ENCODE data around the gene SRC.

Gene SRC

DNA sequence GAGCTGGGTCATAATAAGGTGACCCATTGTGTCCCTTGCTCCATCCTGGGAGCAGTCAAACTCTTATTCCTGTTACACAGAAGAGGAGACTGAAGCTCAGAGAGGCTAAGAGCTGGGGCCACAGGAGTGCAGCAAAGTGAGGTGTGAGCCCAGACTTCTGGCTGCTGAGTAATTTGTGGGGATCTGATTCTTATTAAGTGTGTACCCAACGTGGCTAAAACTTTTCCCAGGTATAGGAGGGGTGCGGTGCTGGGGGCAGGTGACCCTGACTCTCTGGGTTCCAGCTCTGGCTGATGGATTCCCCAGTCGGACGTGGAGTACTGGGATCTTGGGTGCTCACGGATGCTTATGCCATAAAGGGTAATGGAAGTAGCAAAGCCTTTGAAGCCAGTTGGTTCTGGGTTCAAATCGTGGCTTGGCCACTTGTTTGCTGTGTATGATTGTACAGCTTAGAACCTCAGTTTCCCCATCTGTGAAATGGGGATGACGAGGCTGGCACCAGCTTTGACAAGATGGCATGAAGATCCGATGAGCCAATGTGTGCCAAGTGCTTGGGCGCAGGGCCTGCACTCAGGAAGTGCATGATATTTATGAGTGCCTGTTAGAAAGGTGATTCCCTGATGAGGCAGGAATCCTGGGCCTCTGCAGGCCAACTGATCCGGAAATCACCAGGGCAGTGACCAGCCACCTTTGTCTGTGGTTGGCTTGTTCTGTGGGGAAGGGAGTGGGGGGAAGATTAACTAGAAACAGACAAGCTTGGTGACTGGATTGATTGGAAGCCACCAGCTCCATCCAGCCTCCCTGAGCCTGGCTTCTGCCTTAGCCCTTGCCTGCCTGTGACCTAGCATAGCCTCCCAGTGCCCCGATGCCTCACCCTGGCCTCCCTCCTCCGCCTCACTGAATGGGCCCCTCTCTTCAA, 6.0 kb downstream of the SRC start:
- no peak for DNase-seq

GRCh38 chr20:37352608-37352980, 6.7 kb downstream of the SRC start:
- no peak for DNase-seq

DNA sequence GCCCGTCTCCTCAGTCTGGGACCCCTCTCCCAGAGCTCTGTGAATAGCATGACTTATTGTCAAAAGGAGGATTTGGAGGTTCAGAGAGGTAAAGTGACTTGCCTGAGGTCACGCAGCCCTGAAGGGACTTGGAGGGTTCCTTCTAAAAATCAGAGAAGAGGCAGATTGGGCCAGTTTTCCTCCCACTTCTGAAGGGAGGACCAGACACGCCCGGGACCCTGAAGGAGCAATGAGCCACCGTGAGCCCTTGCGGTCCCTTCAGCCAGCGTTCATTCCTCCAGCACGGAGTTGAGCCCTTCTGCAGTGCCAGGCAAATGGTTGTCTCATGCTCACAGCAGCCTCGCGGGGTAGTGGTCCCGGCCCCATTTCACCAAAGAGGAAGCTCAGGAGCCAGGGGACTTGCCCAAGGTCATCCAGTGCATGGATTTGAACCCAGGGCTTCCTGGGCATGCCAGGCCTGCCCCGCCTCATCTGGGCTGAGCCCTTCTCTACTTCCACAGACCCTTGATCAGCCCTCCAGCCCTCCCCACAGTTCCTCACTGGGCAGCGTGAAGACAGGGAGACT, 7.4 kb downstream of the SRC start:
- no peak for DNase-seq

- no peak for DNase-seq
These were observed 8.6 kb downstream of the SRC start for GRCh38 chr20:37354210-37355195.

GRCh38 chr20:37355252-37356180, 9.6 kb downstream of the SRC start:
- DNase-seq, result no peak

DNA sequence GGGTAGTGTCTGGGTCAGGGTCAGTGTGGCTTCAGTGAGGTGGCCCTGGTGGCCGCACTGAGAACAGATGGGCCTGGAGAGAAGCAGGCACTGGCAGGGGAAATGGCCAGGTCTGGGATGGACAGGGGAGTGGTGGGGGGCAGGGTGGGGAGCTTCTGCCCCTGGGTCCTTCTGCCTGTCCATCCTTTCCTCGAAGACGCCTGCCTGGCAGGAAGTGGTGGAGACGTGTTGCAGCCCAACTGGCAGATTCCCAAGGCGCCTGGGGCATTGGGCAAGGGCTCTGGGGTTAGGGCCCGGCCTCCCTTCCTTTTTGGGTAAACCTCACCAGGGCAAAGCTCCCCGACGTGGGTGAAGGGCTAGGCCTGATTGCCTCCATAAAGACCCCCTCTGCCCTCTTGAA, 10.4 kb downstream of the SRC start:
- DNase-seq, result no peak

DNA sequence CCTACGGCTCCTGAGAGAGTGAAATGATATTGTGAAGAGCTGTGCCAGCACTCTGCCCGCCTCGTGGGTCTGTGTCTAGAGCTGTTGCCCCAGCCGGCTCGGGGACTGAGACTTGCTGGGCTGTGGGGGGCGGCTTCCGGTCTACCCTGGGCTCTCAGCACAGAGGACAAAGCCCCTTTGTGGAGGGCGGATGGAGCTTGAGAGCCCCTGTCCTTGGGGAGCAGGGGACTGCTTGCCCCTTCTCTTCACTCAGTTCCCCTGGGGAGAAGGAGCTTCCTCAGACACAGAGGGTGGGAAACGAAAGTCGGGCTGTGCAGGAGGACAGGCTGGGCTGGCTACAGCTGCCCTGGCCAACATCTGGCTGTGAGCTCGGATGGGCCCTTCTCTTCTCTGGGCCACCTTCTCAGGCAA, 11.0 kb downstream of the SRC start:
- no peak for DNase-seq

DNA sequence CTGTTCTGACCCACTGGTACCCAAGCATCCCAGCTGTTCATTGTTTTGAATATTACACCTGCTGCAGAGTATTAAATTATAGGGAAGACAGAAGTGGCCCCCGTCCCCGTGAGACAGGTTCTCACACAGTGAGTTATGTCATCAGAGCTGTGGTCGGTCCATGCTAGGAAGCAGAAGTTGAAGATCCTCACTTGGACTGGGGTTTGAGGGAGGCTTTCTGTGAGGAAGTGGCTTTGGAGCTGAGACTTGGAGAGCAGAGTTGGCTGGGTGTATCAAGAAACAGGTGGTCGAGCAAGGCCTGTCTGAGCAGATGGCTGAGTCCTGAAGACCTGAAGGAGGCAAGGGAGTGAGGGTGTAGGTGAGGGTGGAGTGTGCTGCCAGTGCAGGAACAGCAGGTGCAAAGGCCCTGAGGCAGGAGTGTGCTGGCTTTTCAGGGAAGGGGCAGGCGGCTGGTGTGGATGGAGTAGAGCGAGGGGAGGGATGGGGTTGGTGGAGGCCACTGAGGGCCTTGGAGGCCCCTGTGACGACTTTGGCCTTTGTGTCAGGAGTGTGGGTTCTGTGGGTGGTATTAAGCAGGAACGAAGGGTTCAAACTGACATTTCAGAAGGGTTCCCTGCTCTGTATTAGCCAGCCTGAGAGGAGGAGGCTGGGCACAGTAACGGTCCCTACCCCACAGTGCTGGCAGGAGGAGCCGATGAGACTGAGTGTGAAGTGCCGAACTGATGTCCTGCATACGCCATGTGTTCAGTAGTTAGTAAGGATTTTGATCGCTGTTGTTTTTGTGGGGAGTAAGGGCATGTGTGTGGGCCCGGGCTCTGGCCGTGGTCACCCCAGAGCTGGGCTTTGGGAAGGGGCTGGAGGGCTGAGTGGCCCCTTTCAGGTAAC, 11.8 kb downstream of the SRC start:
- no peak for DNase-seq

DNA sequence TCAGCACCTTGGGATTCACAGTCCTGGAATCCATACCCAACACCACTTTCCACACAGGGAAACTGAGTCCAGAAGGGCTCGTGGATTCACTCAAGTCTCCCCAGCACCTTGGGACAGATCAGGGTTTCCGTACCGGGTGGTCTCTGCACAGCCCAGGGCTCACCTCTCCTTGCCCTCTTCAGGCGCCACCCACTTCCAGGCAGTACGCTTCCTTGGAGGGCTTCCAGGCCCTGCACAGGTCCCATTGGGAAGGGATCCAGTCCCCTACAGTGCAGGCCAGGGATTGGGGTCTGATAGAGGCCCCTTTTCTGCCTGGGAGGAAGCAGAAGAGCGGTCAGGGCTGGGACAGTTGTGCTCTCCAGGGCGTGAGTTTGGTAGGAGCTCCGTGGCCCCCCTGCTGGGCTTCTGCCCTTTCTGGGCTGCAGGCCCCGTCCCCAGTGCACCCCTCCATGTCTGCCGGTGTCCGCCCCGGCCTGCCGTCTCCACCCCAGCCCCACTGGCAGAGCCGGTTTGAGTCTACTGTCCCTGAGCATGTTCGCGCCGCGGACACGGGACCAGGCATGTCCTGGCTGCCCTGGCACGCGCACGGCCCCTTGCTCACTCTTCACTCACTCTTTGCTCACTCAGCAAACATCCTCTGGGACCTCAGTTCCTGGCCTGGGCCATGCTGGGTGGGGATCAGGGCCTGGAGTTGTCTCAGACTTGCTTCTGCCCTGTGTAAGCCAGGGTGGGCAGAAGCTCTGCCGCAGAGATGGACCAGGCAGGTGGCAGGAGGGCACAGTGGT, 12.6 kb downstream of the SRC start:
- DNase-seq, result no peak

- no peak for DNase-seq
These were observed 13.4 kb downstream of the SRC start for GRCh38 chr20:37359331-37359730.

DNA sequence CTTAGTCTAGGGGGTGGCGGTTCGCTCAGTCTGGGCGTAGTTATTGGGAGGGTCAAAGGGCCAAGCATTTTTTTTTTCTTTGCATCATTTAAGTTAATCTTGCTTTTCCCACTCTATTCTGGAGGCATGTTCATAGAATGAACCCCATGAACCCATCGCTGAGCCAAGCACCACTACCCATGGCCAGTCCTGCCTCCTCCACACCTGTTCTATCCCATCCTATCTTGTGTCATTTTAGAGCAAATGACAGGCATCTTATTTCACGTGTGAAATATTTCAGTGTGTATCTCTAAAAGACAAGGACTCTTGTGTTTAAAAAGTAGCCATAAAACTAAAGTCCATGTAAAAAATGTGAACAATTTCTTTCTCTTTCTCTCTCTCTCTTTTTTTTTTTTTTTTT, 13.9 kb downstream of the SRC start:
- no peak for DNase-seq

DNA sequence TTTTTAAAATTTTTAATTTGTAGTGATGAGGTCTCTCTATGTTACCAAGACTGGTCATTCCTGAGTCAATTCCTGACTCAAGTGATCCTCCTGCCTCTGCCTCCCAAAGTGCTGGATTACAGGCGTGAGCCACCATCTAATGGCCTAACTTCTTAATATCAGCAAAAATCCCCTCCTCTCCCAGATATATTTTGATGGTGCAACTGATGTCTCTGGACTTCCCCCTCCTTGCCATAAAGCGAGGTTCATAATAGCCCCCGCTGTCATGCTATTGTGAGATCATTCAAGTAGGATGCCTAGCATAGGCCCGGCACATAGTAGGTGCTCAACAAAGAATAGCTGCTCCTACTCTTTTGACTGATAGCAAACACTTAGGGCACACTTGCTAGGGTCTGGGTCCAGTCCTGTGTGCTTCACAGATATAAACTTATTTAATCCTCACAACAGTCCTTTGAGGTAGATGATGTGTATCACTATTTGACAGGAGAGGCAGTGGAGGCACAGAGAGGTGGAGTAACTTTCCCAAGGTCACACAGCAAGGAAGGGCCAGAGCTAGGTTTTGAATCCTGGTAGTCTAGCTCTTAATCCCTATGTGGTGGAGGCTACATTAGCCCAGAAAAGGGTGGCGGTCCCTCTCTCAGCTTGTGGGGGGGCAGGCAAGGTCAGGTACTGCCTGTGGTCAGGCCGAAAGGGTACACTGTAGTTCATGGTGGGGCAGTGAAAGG, 14.6 kb downstream of the SRC start:
- no peak for DNase-seq

GRCh38 chr20:37361336-37361735, 15.4 kb downstream of the SRC start:
- no peak for DNase-seq

DNA sequence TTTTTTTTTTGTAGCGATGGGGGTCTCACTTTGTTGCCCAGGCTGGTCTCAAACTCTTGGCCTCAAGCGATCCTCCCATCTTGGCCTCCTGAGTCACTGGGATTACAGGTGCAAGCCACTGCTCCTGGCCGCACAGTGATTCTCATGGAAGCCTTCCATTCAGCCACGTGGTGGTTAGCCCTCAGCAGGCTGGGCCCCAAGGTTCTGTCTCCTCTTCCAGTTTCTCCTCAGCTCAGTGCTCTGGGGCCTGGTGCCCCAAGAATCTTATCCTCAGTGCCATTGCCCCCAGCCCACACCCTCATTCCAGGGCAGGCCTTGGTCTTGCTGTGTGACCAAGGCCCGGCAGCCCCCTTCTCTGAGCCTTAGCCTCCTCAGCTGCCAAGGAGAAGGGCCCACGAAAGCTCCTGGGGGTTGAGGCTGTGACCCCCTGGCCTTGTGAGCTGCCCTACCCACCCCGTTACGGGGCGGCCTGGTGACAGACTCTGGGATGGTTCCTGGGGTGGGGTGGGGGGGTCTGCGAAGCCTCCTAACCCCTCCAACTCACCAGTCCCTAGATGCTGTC, 16.4 kb downstream of the SRC start:
- no peak for DNase-seq

GRCh38 chr20:37362821-37363220, 16.9 kb downstream of the SRC start:
- DNase-seq, result no peak

DNA sequence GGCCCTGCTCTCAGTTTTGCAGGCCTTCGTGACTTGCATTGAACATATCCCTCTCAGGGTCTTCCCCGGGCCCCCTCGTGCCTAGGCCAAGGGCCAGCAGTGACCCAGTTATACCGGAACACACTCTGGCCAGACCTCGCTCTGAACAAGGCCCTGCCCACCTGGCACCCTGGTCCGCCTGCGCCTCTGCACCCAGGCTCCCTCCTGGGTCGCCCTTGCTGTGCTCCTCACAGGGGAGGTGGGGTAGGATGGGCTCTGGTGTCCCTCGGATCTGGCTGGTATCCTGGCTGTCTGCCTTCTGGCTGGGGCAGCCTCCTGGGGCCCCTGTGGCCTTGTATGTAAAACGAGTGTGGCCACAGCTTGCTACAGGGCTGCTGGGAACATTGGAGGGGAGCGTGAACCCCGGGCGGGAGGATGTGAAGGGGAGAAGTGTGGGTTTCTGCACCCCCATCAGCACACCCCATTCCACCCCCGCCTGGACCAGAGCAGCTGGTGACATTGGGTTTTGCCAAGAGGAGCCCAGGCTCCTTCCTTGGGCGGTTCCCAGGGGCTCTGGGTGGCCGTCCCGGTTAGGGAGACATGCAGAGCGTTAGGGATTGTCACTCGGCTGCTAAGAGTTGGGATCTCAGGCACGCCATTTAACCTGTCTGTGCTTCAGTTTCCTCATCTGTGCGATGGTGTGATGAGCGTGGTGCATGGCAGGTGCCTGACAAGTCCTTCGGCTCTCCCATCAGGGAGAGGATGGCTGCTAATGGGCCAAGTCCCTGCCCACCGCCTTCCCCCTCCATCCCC, 17.5 kb downstream of the SRC start:
- DNase-seq, result no peak

- no peak for DNase-seq
These were observed 18.3 kb downstream of the SRC start for GRCh38 chr20:37364013-37364926.
